Muscle layer of duodenum (tissue), 2 donors: ENCODE measurements around the gene DHRS7C.

Source experiments
- H3K27ac ChIP-seq: one replicate; pipeline ENCODE4 v1.7.0; 2013; ENCODE audit warnings: mild to moderate bottlenecking, low read length
- H3K27me3 ChIP-seq: one replicate; pipeline ENCODE4 v1.7.0; 2013; ENCODE audit warnings: low read depth, mild to moderate bottlenecking, control low read depth, low read length
- H3K36me3 ChIP-seq, 2 donors: one replicate each; pipeline ENCODE4 v1.7.0; 2013; ENCODE audit warnings: low read length in 2 of 2, control low read depth in 1 of 2, mild to moderate bottlenecking in 1 of 2; ENCODE audit not compliant: insufficient read depth in 2 of 2, control insufficient read depth in 1 of 2
- H3K4me1 ChIP-seq, 2 donors: one replicate each; pipeline ENCODE4 v1.7.0; 2013; ENCODE audit warnings: low read length in 2 of 2, mild to moderate bottlenecking in 2 of 2, control low read depth in 1 of 2, moderate library complexity in 1 of 2; ENCODE audit not compliant: insufficient read depth in 2 of 2, control insufficient read depth in 1 of 2
- H3K4me3 ChIP-seq, 2 donors: one replicate each; pipeline ENCODE4 v1.7.0; 2013; ENCODE audit warnings: low read length in 2 of 2, low read depth in 1 of 2, mild to moderate bottlenecking in 1 of 2
- H3K9me3 ChIP-seq, 2 donors: one replicate each; pipeline ENCODE4 v1.7.0; 2013; ENCODE audit warnings: low read length in 2 of 2, control low read depth in 1 of 2, mild to moderate bottlenecking in 1 of 2; ENCODE audit not compliant: control insufficient read depth in 1 of 2
- donor health status: healthy.

Gene DHRS7C

DNA sequence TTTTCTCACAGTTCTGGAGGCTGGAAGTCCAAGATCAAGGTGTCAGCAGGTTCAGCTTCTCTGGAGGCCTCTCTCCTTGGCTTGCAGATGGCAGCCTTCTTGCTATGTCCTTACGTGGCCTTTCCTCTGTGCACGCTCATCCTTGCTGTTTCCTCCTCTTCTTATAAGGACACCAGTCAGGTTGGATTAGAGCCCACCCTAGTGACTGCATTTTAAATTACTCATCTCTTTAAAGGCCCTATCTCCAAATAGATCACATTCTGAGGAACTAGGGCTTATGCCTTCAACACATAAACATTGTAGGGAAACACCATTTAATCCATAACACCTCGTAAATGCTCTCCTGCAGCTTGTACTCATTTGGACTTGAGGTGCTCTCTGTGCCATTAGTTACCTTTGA is 36.3 kb downstream of the DHRS7C start:
- H3K4me3 ChIP-seq, result no peak overlapping the region
- no peaks in the 10 kb centered on the region for H3K36me3 ChIP-seq
- no peaks in the 10 kb centered on the region for H3K4me1 ChIP-seq
- no peak overlapping the region for H3K27ac ChIP-seq
- no peaks in the 10 kb centered on the region for H3K27me3 ChIP-seq
- H3K9me3 ChIP-seq, result no peaks in the 10 kb centered on the region

DNA sequence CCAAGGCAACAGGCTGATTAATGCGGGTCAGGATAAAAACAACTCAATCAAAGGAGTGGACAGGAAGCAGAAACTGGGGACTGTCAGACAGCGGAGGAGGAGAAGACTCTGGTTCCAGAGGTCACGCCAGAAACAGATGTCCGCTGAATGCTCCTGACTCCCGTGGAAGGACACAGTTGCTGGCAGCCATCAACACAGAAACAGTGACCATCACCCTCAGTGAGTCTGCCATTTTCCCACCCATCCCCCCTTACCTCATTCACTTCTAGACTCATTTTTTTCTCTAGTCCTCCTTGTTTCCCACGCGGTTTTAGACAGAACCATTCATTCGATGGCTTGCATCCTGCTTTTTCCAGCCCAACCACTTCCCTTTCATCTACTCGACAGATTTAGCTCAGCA is 40.9 kb downstream of the DHRS7C start:
- Histone ChIP-seq H3K9me3 (no peaks in the 10 kb centered on the region), H3K4me1 (no peaks in the 10 kb centered on the region), H3K27ac (no peak overlapping the region), H3K27me3 (no peaks in the 10 kb centered on the region), H3K36me3 (no peaks in the 10 kb centered on the region), H3K4me3 (no peak overlapping the region)

DNA sequence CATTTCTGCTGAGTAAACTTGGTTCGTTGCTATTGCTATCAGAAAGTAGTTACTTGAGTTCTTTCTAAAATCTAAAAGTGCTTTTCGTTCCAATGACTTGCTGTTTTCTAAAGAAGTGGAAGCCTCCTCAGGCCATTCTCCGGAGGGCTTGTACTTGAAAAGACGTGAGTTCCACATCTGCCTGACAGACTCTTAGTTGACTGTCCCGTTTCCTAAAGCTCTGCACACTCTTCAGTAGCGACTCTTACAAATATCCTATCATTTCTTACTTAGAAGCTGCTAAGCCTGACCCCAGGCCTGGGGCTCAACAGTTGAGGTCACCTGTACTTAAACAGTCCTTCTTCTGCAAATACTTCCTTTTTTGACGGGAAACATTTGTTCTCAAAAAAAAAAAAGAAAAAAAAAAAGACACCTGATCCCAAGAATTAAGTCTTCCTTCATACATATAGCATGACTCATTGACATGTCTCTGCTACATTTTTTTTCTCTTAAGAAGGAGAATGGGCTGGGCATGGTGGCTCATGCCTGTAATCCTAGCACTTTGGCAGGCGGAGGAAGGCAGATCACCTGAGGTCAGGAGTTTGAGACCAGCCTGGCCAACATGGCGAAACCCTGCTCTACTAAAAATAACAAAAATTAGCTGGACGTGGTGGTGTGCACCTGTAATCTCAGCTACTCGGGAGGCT is 61.5 kb downstream of the DHRS7C start:
- Histone ChIP-seq H3K36me3 (no peaks in the 10 kb centered on the region), H3K27me3 (peaks cover 4% of the 10 kb centered on the region), H3K9me3 (no peaks in the 10 kb centered on the region), H3K27ac (no peak overlapping the region), H3K4me3 (no peak overlapping the region), H3K4me1 (no peaks in the 10 kb centered on the region)

DNA sequence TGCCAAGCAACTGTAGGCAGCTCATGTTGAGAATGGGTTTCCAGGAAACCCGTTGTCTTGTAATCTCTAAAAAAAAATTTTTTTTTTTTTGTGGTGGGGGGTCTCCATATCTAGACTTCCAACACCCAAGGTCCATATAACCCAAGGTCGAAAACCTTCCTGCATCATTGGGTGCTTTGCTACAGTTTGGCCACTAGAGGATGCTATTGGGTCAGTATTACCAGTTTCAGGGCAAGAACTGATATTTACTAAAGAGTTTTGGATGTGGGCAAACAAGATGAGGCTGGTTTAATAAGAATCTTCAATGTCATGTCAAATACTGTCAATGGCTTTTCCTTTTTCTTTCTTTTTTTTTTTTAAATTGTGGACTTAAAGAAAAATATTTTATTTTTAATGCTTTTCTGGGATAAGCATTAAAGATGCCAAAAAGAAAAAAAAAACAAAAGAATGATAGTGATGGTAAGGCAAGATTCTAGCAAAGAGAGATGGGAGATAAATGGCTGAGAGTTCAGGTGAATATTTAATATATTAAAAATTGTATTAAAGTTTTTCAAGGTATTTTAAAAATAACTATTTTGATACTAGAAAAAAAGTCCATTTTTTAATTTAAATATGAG is 62.2 kb downstream of the DHRS7C start:
- H3K4me3 ChIP-seq, result no peak overlapping the region
- no peak overlapping the region for H3K27ac ChIP-seq

DNA sequence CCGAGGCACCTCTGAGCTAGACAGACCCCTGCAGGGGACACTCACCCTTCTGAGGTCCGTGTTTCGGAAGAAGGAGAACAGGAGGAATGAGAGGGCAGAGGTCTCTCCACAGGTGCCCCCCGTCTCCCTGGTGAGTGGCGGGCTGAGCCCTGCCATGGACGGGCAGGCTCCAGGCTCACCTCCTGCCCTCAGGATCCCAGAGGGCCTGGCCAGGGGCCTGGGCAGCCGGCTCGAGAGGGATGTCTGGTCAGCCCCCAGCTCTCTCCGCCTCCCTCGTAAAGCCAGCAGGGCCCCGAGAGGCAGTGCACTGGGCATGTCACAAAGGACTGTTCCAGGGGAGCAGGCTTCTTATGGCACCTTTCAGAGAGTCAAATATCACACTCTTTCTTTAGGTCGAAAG is 62.8 kb downstream of the DHRS7C start:
- Histone ChIP-seq H3K4me1 (no peaks in the 10 kb centered on the region), H3K27me3 (peaks cover 4% of the 10 kb centered on the region), H3K36me3 (no peaks in the 10 kb centered on the region), H3K9me3 (no peaks in the 10 kb centered on the region), H3K4me3 (no peak overlapping the region), H3K27ac (no peak overlapping the region)

More for the DNA sequence above, 62.2 kb downstream of the DHRS7C start:
- H3K27me3 ChIP-seq, result peaks cover 4% of the 10 kb centered on the region
- no peaks in the 10 kb centered on the region for H3K9me3 ChIP-seq
- no peaks in the 10 kb centered on the region for H3K4me1 ChIP-seq
- H3K36me3 ChIP-seq, result no peaks in the 10 kb centered on the region

DNA sequence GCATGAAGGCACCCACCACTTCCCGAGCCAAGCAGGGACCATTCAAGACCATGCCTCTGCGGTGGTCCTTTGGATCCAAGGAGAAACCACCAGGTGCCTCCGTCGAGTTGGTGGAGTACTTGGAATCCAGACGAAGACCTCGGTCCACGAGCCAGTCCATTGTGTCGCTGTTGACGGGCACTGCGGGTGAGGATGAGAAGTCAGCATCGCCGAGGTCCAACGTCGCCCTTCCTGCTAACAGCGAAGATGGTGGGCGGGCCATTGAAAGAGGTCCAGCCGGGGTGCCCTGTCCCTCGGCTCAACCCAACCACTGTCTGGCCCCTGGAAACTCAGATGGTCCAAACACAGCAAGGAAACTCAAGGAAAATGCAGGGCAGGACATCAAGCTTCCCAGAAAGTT is 63.4 kb downstream of the DHRS7C start:
- Histone ChIP-seq H3K27me3 (peaks cover 4% of the 10 kb centered on the region), H3K4me3 (no peak overlapping the region), H3K9me3 (no peaks in the 10 kb centered on the region), H3K36me3 (no peaks in the 10 kb centered on the region), H3K4me1 (no peaks in the 10 kb centered on the region), H3K27ac (no peak overlapping the region)

DNA sequence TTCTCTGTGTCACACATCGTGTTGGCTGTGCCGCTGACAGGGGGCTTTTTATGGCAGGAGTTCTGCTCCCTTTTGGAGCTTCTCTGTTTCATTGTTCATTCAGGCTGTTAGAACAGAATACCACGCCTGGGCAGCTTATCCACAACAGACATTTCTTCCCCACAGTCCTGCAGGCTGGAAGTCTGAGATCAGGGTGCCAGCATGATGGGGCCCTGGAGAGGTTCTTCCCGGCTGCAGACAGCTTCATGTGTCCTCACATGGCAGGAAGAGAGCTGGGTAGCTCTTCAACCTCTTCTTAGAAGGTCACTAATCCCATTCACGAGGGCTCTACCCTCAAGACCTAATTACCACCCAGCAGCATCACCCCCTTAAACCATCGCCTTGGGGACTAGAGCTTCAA is 65.1 kb downstream of the DHRS7C start:
- Histone ChIP-seq H3K27me3 (peaks cover 4% of the 10 kb centered on the region), H3K9me3 (no peaks in the 10 kb centered on the region), H3K4me3 (no peak overlapping the region), H3K36me3 (no peaks in the 10 kb centered on the region), H3K4me1 (no peaks in the 10 kb centered on the region), H3K27ac (no peak overlapping the region)

DNA sequence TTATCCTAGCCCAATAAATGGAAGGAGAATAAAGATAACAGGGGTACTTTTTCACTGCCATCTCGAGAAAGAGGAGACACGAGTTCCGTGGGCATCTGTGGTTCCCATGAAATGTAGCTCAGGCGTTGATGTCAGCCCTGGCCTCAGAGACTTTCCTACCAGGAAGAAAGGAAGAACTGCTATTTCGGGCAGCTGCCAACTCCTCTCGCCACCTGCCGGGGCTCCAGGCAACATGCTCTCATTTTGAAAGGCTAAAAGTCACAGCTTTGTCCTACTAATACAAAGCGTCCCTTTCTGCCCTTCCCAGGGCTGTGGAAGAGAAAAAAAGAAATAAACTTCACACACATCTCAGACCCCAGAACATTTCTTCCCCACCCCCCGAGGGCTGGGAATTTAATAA is 65.8 kb downstream of the DHRS7C start:
- Histone ChIP-seq H3K27ac (no peak overlapping the region), H3K27me3 (peaks cover 4% of the 10 kb centered on the region), H3K4me3 (no peak overlapping the region), H3K9me3 (no peaks in the 10 kb centered on the region), H3K4me1 (no peaks in the 10 kb centered on the region), H3K36me3 (no peaks in the 10 kb centered on the region)
